Heart right ventricle (tissue), 16 donors: Measurements from ENCODE around the gene HOXD9. TPM values are rescaled to one million over a fixed set of nuclear protein-coding genes. Genes with fewer than 3 reads are reported as not detected.

ENCODE experiments used
- ATAC-seq, 8 donors: fragments of 200-7000 bp; cut with Tn5 transposase; one replicate each; pipeline ENCODE4 v1.9.1; 2020; ENCODE audit warnings: mild to moderate bottlenecking in 8 of 8, moderate library complexity in 8 of 8, moderate number of reproducible peaks in 1 of 8
- DNase-seq, 2 donors: peaks; one replicate each; pipeline ENCODE4 v3.0.0-alpha.2; 2020
- H3K27ac ChIP-seq, 10 donors: fragments of 200-600 bp; sonication (generic) in 2 of 10; one replicate each; pipeline versions ENCODE4 v1.5.0 to v1.8.0; 2020 to 2022; ENCODE audit warnings: mild to moderate bottlenecking in 3 of 10
- H3K27me3 ChIP-seq, 7 donors: fragments of 200-600 bp; one replicate each; pipeline ENCODE4 v1.8.0; 2021 to 2022; ENCODE audit warnings: mild to moderate bottlenecking in 2 of 7
- H3K36me3 ChIP-seq, 9 donors: fragments of 200-600 bp; sonication (generic) in 1 of 9; one replicate each; pipeline versions ENCODE4 v1.5.0 to v1.8.0; 2020 to 2022; ENCODE audit warnings: mild to moderate bottlenecking in 2 of 9
- H3K4me1 ChIP-seq, 9 donors: fragments of 200-600 bp; sonication (generic) in 1 of 9; one replicate each; pipeline versions ENCODE4 v1.5.0 to v1.8.0; 2020 to 2022; ENCODE audit warnings: mild to moderate bottlenecking in 4 of 9
- H3K4me3 ChIP-seq, 10 donors: fragments of 200-600 bp; sonication (generic) in 2 of 10; one replicate each; pipeline versions ENCODE4 v1.5.0 to v1.8.0; 2020 to 2022; ENCODE audit warnings: mild to moderate bottlenecking in 7 of 10, moderate library complexity in 2 of 10
- H3K9me3 ChIP-seq, 11 donors: fragments of 200-600 bp in 10 of 11; sonication (generic) in 2 of 11; one replicate each; pipeline versions ENCODE4 v1.5.0 to v1.8.0; 2013 to 2022; ENCODE audit warnings: mild to moderate bottlenecking in 2 of 11, control low read depth in 1 of 11, moderate library complexity in 1 of 11
- CTCF ChIP-seq, 9 donors: fragments of 200-600 bp; sonication (generic) in 2 of 9; IDR thresholded peaks; one replicate each; pipeline versions ENCODE4 v1.5.0 to v1.8.0; 2021 to 2022; ENCODE audit warnings: antibody characterized with exemption in 9 of 9, mild to moderate bottlenecking in 5 of 9, moderate library complexity in 1 of 9
- WGBS, 2 donors: extraction: QIAGEN DNeasy Blood & Tissue Kit; methylation state at CpG; one replicate each; pipeline ENCODE4 v1.1.7; 2013; ENCODE audit warnings: inconsistent platforms in 1 of 2; 5-methylcytosine and 5-hydroxymethylcytosine counted together
- intact Hi-C, 10 donors: fragments of 100-400 bp; cut with DNase I; formaldehyde crosslinking; loops; one replicate each; pipeline versions ENCODE4 v1.11.1 to v1.14.2; 2022
- polyA plus RNA-seq, 2 donors: library from polyadenylated mRNA; stranded (reverse); fragments of 200-250 nt; gene quantifications; one replicate each; pipeline ENCODE4 v1.2.3, GENCODE V29; 2013
- total RNA-seq, 10 donors: library from RNA; stranded (reverse); fragmentation: NEBNext Ultra II Directional in 3 of 10; extraction: Animal tissue kit (Norgen Biotek cat#: 25700) in 3 of 10; gene quantifications; one replicate each; pipeline versions ENCODE4 v1.2.1 to v1.2.4, GENCODE V29; 2021 to 2023
- donor health status: Arrhythmogenic right ventricular cardiomyopathy.
- donor health status: ischemic (EF 13 %, LVEDD 7.1; RV severe dilation, severe dysfunction).
- donor health status: healthy with polysubstance abuse.
- donor health status: DM: no; HTN: yes; CAD: no.
- donor health status: DM: no; HTN: no; CAD: no.
- donor health status: ischemic (EF 25% LVEDD 6.9; RV normal size, moderate dysfunction).
- donor health status: ischemic (EF 25% LVEDD 5.7; RV mildly dilated, moderate dysfunction).
- donor health status: healthy.
- donor health status: DM: yes; HTN: yes; CAD: no.
- donor health status: Ischemic cardiomyopathy.
- donor health status: ischemic (EF 35%, LVEDD 5.7; RV mildly dilated, moderate dysfunction).
- donor health status: nonischemic (EF 11% LVEDD 7.7; RV severe dilation, severe dysfunction).
- donor health status: DM: yes; HTN: yes; CAD: no.
- donor health status: PGD.
- donor health status: ischemic (EF 29% LVEDD 5.4; RV normal size, mild dysfunction).
- donor health status: nonischemic (EF 23%, LVEDD 6.1; RV moderate dilation, normal function).

HOXD9 gene
- total and polyA plus RNA-seq, 12 donors: 0.15 to 0.29 (median 0.22) TPM; not detected in 8

- Histone ChIP-seq H3K4me1 (peaks cover 0 to 45% (median 25%) of the 10 kb centered on the region in 9 donors), H3K4me3 (no peak overlapping the region), H3K27me3 (peaks cover 54 to 100% (median 100%) of the 10 kb centered on the region in 7 donors), H3K27ac (no peak overlapping the region), H3K36me3 (no peaks in the 10 kb centered on the region), H3K9me3 (no peaks in the 10 kb centered on the region)
- ATAC-seq (no peak), DNase-seq (no peak)
- intact Hi-C loops: no loop called here
- TF ChIP-seq CTCF (IDR thresholded peaks at IDR 0.05): no peak
- WGBS, 2 donors: 5 to 9% methylated on average over 28 of the region's 28 CpGs
These were observed 21.9 kb upstream of the HOXD9 start for GRCh38 chr2:176100547-176101140.

- intact Hi-C loops: no loop called here
- DNase-seq: no peak
- no peak for ATAC-seq
- 5 to 14% methylated on average over 2 of the region's 2 CpGs for WGBS, 2 donors
- H3K4me1 ChIP-seq: peaks cover 0 to 46% (median 24%) of the 10 kb centered on the region in 9 donors
- TF ChIP-seq CTCF (IDR thresholded peaks at IDR 0.05): no peak
- no peaks in the 10 kb centered on the region for H3K9me3 ChIP-seq
- no peak overlapping the region for H3K4me3 ChIP-seq
- H3K27me3 ChIP-seq: peaks cover 58 to 100% (median 100%) of the 10 kb centered on the region in 7 donors
- H3K36me3 ChIP-seq: no peaks in the 10 kb centered on the region
- H3K27ac ChIP-seq: no peak overlapping the region
These were observed 21.2 kb upstream of the HOXD9 start for GRCh38 chr2:176101216-176101830.

GRCh38 chr2:176101842-176102241 is 20.7 kb upstream of the HOXD9 start:
- intact Hi-C loops: no loop called here
- Histone ChIP-seq H3K9me3 (no peaks in the 10 kb centered on the region), H3K27me3 (peaks cover 63 to 100% (median 100%) of the 10 kb centered on the region in 7 donors), H3K4me3 (no peak overlapping the region), H3K36me3 (no peaks in the 10 kb centered on the region), H3K4me1 (peaks cover 0 to 45% (median 25%) of the 10 kb centered on the region in 9 donors), H3K27ac (no peak overlapping the region)
- no peak for ATAC-seq
- 18 to 28% methylated on average over 5 of the region's 5 CpGs for WGBS, 2 donors
- no peak for TF ChIP-seq CTCF (IDR thresholded peaks at IDR 0.05)
- DNase-seq: no peak

- no peak for TF ChIP-seq CTCF (IDR thresholded peaks at IDR 0.05)
- no peaks in the 10 kb centered on the region for H3K36me3 ChIP-seq
- DNase-seq (no peak), ATAC-seq (no peak)
- peaks cover 4 to 45% (median 24%) of the 10 kb centered on the region in 9 donors for H3K4me1 ChIP-seq
- intact Hi-C loops: no loop called here
- WGBS, 2 donors: 12 to 13% methylated on average over 7 of the region's 7 CpGs
- no peaks in the 10 kb centered on the region for H3K9me3 ChIP-seq
- H3K4me3 ChIP-seq: no peak overlapping the region
- peaks cover 65 to 100% (median 100%) of the 10 kb centered on the region in 7 donors for H3K27me3 ChIP-seq
- H3K27ac ChIP-seq: no peak overlapping the region
These were observed 20.1 kb upstream of the HOXD9 start for GRCh38 chr2:176102309-176102866.
